GM12878 (cell line): ENCODE data around the gene CDYL2. TPM values are rescaled to one million over a fixed set of nuclear protein-coding genes. Genes with fewer than 3 reads are reported as not detected.

Experiments
- ATAC-seq: fragments of 200-7000 bp; cut with Tn5 transposase; 3 replicates; pipeline ENCODE4 v1.9.1; 2020; ENCODE audit warnings: mild to moderate bottlenecking, moderate library complexity
- BruUV-seq: library from RNA; stranded (reverse); fragments of 400-500 nt; replicated peaks from 2 replicates; lab custom pipeline; 2021; lab: Mats Ljungman, UMichigan
- CTCF ChIA-PET: fragments of 300-600 bp; sonication (Branson Sonifier 250); formaldehyde crosslinking; extraction: SDS; loops from one replicate; lab custom pipeline; 2021; ENCODE audit warnings: inconsistent platforms; lab: Yijun Ruan, JAX
- POLR2A ChIA-PET: fragments of 350-600 bp; formaldehyde crosslinking; extraction: SDS; loops from one replicate; lab custom pipeline; 2021; ENCODE audit warnings: inconsistent platforms; lab: Charles Lee
- RAD21 ChIA-PET: fragments of 300-600 bp; sonication (Branson Sonifier 250); formaldehyde crosslinking; loops from one replicate; lab custom pipeline; 2023; ENCODE audit warnings: antibody characterized with exemption; ENCODE audit not compliant: unreplicated experiment; lab: Charles Lee
- SMC1A ChIA-PET: fragments of 300-600 bp; sonication (Branson Sonifier 250); formaldehyde crosslinking; loops from one replicate; lab custom pipeline; 2023; ENCODE audit not compliant: unreplicated experiment, uncharacterized antibody; lab: Charles Lee
- DNase-seq: peaks from one replicate; pipeline ENCODE4 v3.0.0-alpha.2; 2011; ENCODE audit warnings: low read depth, low spot score
- FAIRE-seq: peaks from 3 replicates; lab custom pipeline; 2011; peaks lifted over from hg19 to GRCh38; lab: Jason Lieb, UNC
- H2AFZ ChIP-seq: 2 replicates; pipeline ENCODE4 v1.6.0; 2011; ENCODE audit warnings: low read depth, low read length, control low read depth; ENCODE audit not compliant: control insufficient read depth
- H3K27ac ChIP-seq: 2 replicates; pipeline ENCODE4 v1.5.1; 2011; ENCODE audit warnings: control low read depth; ENCODE audit not compliant: control insufficient read depth, insufficient read depth
- H3K27me3 ChIP-seq, 2 experiments: replicated peaks in 1 of 2; 2 replicates each; pipeline versions ENCODE4 v1.6.0 to v1.6.1; 2011; ENCODE audit warnings: low read length in 1 of 2; ENCODE audit not compliant: control insufficient read depth in 2 of 2, insufficient read depth in 2 of 2
- H3K36me3 ChIP-seq, 2 experiments: 2 replicates each; pipeline ENCODE4 v1.5.1; 2011; ENCODE audit warnings: low read length in 1 of 2; ENCODE audit not compliant: control insufficient read depth in 2 of 2, insufficient read depth in 2 of 2
- H3K4me1 ChIP-seq: 2 replicates; pipeline ENCODE4 v1.6.1; 2011; ENCODE audit warnings: mild to moderate bottlenecking, low read length, moderate library complexity, mixed read lengths; ENCODE audit not compliant: control insufficient read depth, insufficient read depth
- H3K4me2 ChIP-seq: 2 replicates; pipeline ENCODE4 v1.6.0; 2011; ENCODE audit warnings: control low read depth; ENCODE audit not compliant: control insufficient read depth, insufficient read depth
- H3K4me3 ChIP-seq: fragments of 200-600 bp; sonication (generic); 2 replicates; pipeline ENCODE4 v1.5.1; 2016
- H3K79me2 ChIP-seq: 2 replicates; pipeline ENCODE4 v1.6.0; 2011; ENCODE audit warnings: low read length; ENCODE audit not compliant: control insufficient read depth, insufficient read depth
- H3K9ac ChIP-seq: 2 replicates; pipeline ENCODE4 v1.8.0; 2011; ENCODE audit warnings: low read length, control low read depth, mixed read lengths; ENCODE audit not compliant: control insufficient read depth, insufficient read depth
- H3K9me3 ChIP-seq: replicated peaks from 3 replicates; pipeline ENCODE4 v1.5.1; 2011; ENCODE audit warnings: mild to moderate bottlenecking, low read length; ENCODE audit not compliant: control insufficient read depth, insufficient read depth
- H4K20me1 ChIP-seq: 2 replicates; pipeline ENCODE4 v1.6.0; 2011; ENCODE audit not compliant: control insufficient read depth, insufficient read depth
- ATF2 ChIP-seq: IDR thresholded peaks from 2 replicates; pipeline ENCODE4 v1.6.1; 2012; ENCODE audit warnings: low read length, inconsistent platforms
- CBX5 ChIP-seq: sonication (generic); IDR thresholded peaks from 2 replicates; pipeline ENCODE4 v1.6.1; 2016; ENCODE audit warnings: low read depth, moderate library complexity, mild to moderate bottlenecking, inconsistent platforms
- DPF2 ChIP-seq: fragments of 450-650 bp; IDR thresholded peaks from 2 replicates; pipeline ENCODE4 v1.6.1; 2017; ENCODE audit warnings: mild to moderate bottlenecking
- IKZF2 ChIP-seq, 2 experiments: fragments of 450-650 bp; IDR thresholded peaks; 2 replicates each; pipeline ENCODE4 v1.6.1; 2017; ENCODE audit warnings: mild to moderate bottlenecking in 2 of 2, moderate library complexity in 2 of 2
- WGBS: methylation state at CpG from one replicate; pipeline ENCODE4 v1.1.6; 2016; ENCODE audit warnings: low lambda C conversion rate; ENCODE audit not compliant: insufficient replicate concordance, insufficient coverage; ENCODE audit errors: missing lambda C conversion rate; 5-methylcytosine and 5-hydroxymethylcytosine counted together
- in situ Hi-C: fragments of 300-500 bp; cut with MboI; formaldehyde crosslinking; loops from 9 replicates; pipeline ENCODE4 v1.14.3; 2018; ENCODE audit warnings: mixed read lengths
- intact Hi-C: fragments of 100-400 bp; cut with micrococcal nuclease; formaldehyde crosslinking; loops from one replicate; pipeline ENCODE4 v1.14.2; 2022; ENCODE audit not compliant: unreplicated experiment
- polyA plus RNA-seq, 11 experiments: library from polyadenylated mRNA; depleted of rRNA in 4 of 11; unstranded in 6 of 11; stranded (reverse) in 5 of 11; fragments of >200 nt; fragmentation: Nextera tagmentation in 4 of 11; fragmentation: Illumina TruSeq in 1 of 11; extraction: Ambion mirVana in 4 of 11; extraction: Trizol in 1 of 11; gene quantifications; 1 replicate in 1 of 11; 2 replicates in 10 of 11; pipeline versions ENCODE4 v1.2.1 to v1.2.3, GENCODE V29; 2011 to 2016; ENCODE audit warnings: inconsistent platforms in 2 of 11, missing spikeins in 2 of 11, low read depth in 1 of 11
- total RNA-seq, 4 experiments: library from RNA; depleted of rRNA in 3 of 4; stranded (reverse); fragments of >200 nt in 3 of 4; fragmentation: Illumina TruSeq in 1 of 4; extraction: Trizol in 1 of 4; gene quantifications; 2 replicates each; pipeline versions ENCODE4 v1.2.1 to v1.2.3, GENCODE V29; 2013 to 2021
- TF ChIP-seq, protein P1 (sequence below): fragments of 450-650 bp; IDR thresholded peaks from 2 replicates; pipeline ENCODE4 v1.6.1; 2018; ENCODE audit warnings: borderline replicate concordance, mild to moderate bottlenecking; ENCODE audit not compliant: partially characterized antibody
- TF ChIP-seq, protein P2 (sequence below): fragments of 450-650 bp; formaldehyde crosslinking; IDR thresholded peaks from 2 replicates; pipeline ENCODE4 v1.5.0; 2022; ENCODE audit warnings: mild to moderate bottlenecking, missing genetic modification characterization

Gene CDYL2
- total and polyA plus RNA-seq, 10 of the 15 experiments (the other 5 are each of a cell fraction or from before 2014, with no cell fraction given) = 0.27 to 22.9 (median 3.9) TPM

- FAIRE-seq = no peak
- Histone ChIP-seq H4K20me1 (no peaks in the 10 kb centered on the region), H3K9me3 (no peaks in the 10 kb centered on the region), H3K4me2 (no peak overlapping the region), H3K27ac (no peak overlapping the region), H3K36me3 (no peaks in the 10 kb centered on the region), H3K79me2 (no peaks in the 10 kb centered on the region), H3K4me3 (no peak overlapping the region), H2AFZ (no peak overlapping the region), H3K27me3 (no peaks in the 10 kb centered on the region), H3K9ac (no peak overlapping the region), H3K4me1 (no peaks in the 10 kb centered on the region)
- RAD21 ChIA-PET = interaction anchor here (0.8 kb wide), 1 partner anchor 291 kb away, joined by 3 read pairs; no protein-coding TSS in a partner anchor
- CTCF ChIA-PET = interaction anchor here (0.9 to 1.1 kb wide), 2 partner anchors 42 to 293 kb away, joined by 5 to 7 read pairs; no protein-coding TSS in a partner anchor
- SMC1A ChIA-PET = interaction anchor here (0.9 to 1.2 kb wide), 2 partner anchors 11 to 293 kb away, joined by 4 to 5 read pairs; no protein-coding TSS in a partner anchor
- POLR2A ChIA-PET = interaction anchor here (0.6 kb wide), 1 partner anchor 166 kb away, joined by 3 read pairs; no protein-coding TSS in a partner anchor
- no peak for ATAC-seq
- no peak for DNase-seq
- no peak for TF ChIP-seq ATF2
- no peak for TF ChIP-seq DPF2
- TF ChIP-seq, protein P1, sequence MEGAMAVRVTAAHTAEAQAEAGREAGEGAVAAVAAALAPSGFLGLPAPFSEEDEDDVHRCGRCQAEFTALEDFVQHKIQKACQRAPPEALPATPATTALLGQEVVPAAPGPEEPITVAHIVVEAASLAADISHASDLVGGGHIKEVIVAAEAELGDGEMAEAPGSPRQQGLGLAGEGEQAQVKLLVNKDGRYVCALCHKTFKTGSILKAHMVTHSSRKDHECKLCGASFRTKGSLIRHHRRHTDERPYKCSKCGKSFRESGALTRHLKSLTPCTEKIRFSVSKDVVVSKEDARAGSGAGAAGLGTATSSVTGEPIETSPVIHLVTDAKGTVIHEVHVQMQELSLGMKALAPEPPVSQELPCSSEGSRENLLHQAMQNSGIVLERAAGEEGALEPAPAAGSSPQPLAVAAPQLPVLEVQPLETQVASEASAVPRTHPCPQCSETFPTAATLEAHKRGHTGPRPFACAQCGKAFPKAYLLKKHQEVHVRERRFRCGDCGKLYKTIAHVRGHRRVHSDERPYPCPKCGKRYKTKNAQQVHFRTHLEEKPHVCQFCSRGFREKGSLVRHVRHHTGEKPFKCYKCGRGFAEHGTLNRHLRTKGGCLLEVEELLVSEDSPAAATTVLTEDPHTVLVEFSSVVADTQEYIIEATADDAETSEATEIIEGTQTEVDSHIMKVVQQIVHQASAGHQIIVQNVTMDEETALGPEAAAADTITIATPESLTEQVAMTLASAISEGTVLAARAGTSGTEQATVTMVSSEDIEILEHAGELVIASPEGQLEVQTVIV = no peak
- TF ChIP-seq CBX5 = no peak
- TF ChIP-seq, protein P2, sequence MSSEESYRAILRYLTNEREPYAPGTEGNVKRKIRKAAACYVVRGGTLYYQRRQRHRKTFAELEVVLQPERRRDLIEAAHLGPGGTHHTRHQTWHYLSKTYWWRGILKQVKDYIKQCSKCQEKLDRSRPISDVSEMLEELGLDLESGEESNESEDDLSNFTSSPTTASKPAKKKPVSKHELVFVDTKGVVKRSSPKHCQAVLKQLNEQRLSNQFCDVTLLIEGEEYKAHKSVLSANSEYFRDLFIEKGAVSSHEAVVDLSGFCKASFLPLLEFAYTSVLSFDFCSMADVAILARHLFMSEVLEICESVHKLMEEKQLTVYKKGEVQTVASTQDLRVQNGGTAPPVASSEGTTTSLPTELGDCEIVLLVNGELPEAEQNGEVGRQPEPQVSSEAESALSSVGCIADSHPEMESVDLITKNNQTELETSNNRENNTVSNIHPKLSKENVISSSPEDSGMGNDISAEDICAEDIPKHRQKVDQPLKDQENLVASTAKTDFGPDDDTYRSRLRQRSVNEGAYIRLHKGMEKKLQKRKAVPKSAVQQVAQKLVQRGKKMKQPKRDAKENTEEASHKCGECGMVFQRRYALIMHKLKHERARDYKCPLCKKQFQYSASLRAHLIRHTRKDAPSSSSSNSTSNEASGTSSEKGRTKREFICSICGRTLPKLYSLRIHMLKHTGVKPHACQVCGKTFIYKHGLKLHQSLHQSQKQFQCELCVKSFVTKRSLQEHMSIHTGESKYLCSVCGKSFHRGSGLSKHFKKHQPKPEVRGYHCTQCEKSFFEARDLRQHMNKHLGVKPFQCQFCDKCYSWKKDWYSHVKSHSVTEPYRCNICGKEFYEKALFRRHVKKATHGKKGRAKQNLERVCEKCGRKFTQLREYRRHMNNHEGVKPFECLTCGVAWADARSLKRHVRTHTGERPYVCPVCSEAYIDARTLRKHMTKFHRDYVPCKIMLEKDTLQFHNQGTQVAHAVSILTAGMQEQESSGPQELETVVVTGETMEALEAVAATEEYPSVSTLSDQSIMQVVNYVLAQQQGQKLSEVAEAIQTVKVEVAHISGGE (CRISPR knock-in tag) = no peak
- no peak for TF ChIP-seq IKZF2 (IDR thresholded peaks at IDR 0.05)
- intact Hi-C loops (no loop called here), in situ Hi-C loops (no loop called here)
- 45% methylated on average over 2 of the region's 2 CpGs for WGBS
- no TSS peak for BruUV-seq
Measured at GRCh38 chr16:80819988-80820387, 15.6 kb upstream of the CDYL2 start.
